Loucy (cell line): ENCODE results near the gene SQOR.

Source experiments
- EZH2phosphoT487 ChIP-seq: fragments of 200-600 bp; IDR thresholded peaks from 2 replicates; pipeline ENCODE4 v1.6.1; 2018; ENCODE audit warnings: antibody characterized with exemption, mild to moderate bottlenecking, moderate library complexity, borderline replicate concordance
- TF ChIP-seq, protein P1 (sequence below): fragments of 200-600 bp; sonication (generic); conservative IDR thresholded peaks from 2 replicates; pipeline ENCODE4 v1.5.1; 2014; ENCODE audit warnings: mild to moderate bottlenecking, antibody characterized with exemption, low read length

DNA sequence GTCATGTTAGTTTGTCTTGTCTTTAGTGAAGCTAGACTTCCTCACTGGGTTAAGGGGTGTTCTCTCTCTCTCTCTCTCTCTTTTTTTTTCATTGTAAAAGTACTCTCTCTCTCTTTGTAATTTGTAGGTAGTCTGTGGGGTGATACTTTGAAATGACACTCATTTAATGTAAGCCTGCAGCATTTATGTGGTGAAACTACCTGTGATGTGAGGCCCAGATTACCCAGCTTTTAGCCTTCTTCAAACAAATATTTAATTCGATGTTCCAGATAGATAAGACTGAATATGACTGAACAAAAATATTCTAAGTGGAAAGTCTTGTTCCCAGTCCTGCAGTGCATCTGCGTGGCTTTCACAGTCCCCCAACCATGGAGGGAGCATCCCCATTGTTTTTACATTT lies 49.7 kb downstream of the SQOR start:
- TF ChIP-seq, protein P1, sequence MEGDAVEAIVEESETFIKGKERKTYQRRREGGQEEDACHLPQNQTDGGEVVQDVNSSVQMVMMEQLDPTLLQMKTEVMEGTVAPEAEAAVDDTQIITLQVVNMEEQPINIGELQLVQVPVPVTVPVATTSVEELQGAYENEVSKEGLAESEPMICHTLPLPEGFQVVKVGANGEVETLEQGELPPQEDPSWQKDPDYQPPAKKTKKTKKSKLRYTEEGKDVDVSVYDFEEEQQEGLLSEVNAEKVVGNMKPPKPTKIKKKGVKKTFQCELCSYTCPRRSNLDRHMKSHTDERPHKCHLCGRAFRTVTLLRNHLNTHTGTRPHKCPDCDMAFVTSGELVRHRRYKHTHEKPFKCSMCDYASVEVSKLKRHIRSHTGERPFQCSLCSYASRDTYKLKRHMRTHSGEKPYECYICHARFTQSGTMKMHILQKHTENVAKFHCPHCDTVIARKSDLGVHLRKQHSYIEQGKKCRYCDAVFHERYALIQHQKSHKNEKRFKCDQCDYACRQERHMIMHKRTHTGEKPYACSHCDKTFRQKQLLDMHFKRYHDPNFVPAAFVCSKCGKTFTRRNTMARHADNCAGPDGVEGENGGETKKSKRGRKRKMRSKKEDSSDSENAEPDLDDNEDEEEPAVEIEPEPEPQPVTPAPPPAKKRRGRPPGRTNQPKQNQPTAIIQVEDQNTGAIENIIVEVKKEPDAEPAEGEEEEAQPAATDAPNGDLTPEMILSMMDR, result no peak
- TF ChIP-seq EZH2phosphoT487, result no peak
